Retinal pigment epithelial cell (primary cell): ENCODE data around the gene CELA3B.
"Not testable (repeated sequence)": the region's sequence is repeated elsewhere in the genome, so short reads cannot be mapped to it uniquely, and the experiment has no call there.

ENCODE experiments used
- DNase-seq: peaks from one replicate; pipeline ENCODE4 v3.0.0-alpha.2; 2010; ENCODE audit warnings: low read depth
- H3K4me3 ChIP-seq: 2 replicates; pipeline ENCODE4 v1.5.1; 2011; ENCODE audit warnings: mild to moderate bottlenecking, low read length, control low read depth, moderate library complexity
- CTCF ChIP-seq: conservative IDR thresholded peaks from 2 replicates; pipeline ENCODE4 v1.5.1; 2011; ENCODE audit warnings: low read depth, low read length, control low read depth, inconsistent platforms

The CELA3B gene

GRCh38 chr1:21938732-21939538 is 37.9 kb upstream of the CELA3B start:
- DNase-seq: no peak
- no peak for TF ChIP-seq CTCF
- no peak overlapping the region for H3K4me3 ChIP-seq

GRCh38 chr1:21939650-21940374 is 37.0 kb upstream of the CELA3B start:
- peak; percentile 52 for TF ChIP-seq CTCF
- peak; percentile 78 for DNase-seq
- H3K4me3 ChIP-seq: no peak overlapping the region

- H3K4me3 ChIP-seq: no peak overlapping the region
- no peak for DNase-seq
- no peak for TF ChIP-seq CTCF
Observed at GRCh38 chr1:21940492-21940891, 36.3 kb upstream of the CELA3B start.

- DNase-seq: no peak
- H3K4me3 ChIP-seq: no peak overlapping the region
- TF ChIP-seq CTCF: no peak
Observed at GRCh38 chr1:21941370-21941769, 35.5 kb upstream of the CELA3B start.

- TF ChIP-seq CTCF: no peak
- no peak for DNase-seq
Observed at GRCh38 chr1:21942464-21942863, 34.4 kb upstream of the CELA3B start.

GRCh38 chr1:21942959-21943640 is 33.7 kb upstream of the CELA3B start:
- H3K4me3 ChIP-seq, DNase-seq: not testable (repeated sequence)

More at GRCh38 chr1:21942464-21942863, 34.4 kb upstream of the CELA3B start:
- no peak overlapping the region for H3K4me3 ChIP-seq

GRCh38 chr1:21944733-21945073 is 32.1 kb upstream of the CELA3B start:
- no peak overlapping the region for H3K4me3 ChIP-seq
- no peak for TF ChIP-seq CTCF
- DNase-seq: no peak
